ENCODE measurements around the gene MEPCE. TPM values are rescaled to one million over a fixed set of nuclear protein-coding genes. Genes with fewer than 3 reads are reported as not detected.

Gene MEPCE
- total RNA-seq, 1 experiment from 2014 or later = 43.3 TPM

- ChIA-PET POLR2A (no interaction called here), CTCF (no interaction called here)
- no TSS peak for BruUV-seq (replicated peaks)
- H3K4me3 ChIP-seq (ENCODE audit: low read depth, low read length) = no peak overlapping the region
- Mint-ChIP-seq H3K9me3 (ENCODE audit: unreplicated experiment) (no peaks in the 10 kb centered on the region), H3K27ac (ENCODE audit: unreplicated experiment) (no peak overlapping the region), H3K4me3 (ENCODE audit: unreplicated experiment) (no peak overlapping the region), H3K36me3 (ENCODE audit: insufficient read depth, unreplicated experiment) (peaks cover 27% of the 10 kb centered on the region), H3K27me3 (ENCODE audit: insufficient read depth, unreplicated experiment) (peaks cover 4% of the 10 kb centered on the region), H3K4me1 (ENCODE audit: low read depth, unreplicated experiment) (peaks cover under 1% of the 10 kb centered on the region)
- no peaks in the 10 kb centered on the region for H3K27me3 ChIP-seq (replicated peaks; ENCODE audit: control insufficient read depth, insufficient read depth, low read length)
- intact Hi-C loops (cut with micrococcal nuclease; ENCODE audit: unreplicated experiment) = no loop called here
- no peaks in the 10 kb centered on the region; the same call in 1 of the 2 replicates for H3K36me3 ChIP-seq (ENCODE audit: control insufficient read depth, insufficient read depth, low read length)
- H3K9me3 ChIP-seq = no peaks in the 10 kb centered on the region
- DNase-seq = no peak
- TF ChIP-seq, protein P1, sequence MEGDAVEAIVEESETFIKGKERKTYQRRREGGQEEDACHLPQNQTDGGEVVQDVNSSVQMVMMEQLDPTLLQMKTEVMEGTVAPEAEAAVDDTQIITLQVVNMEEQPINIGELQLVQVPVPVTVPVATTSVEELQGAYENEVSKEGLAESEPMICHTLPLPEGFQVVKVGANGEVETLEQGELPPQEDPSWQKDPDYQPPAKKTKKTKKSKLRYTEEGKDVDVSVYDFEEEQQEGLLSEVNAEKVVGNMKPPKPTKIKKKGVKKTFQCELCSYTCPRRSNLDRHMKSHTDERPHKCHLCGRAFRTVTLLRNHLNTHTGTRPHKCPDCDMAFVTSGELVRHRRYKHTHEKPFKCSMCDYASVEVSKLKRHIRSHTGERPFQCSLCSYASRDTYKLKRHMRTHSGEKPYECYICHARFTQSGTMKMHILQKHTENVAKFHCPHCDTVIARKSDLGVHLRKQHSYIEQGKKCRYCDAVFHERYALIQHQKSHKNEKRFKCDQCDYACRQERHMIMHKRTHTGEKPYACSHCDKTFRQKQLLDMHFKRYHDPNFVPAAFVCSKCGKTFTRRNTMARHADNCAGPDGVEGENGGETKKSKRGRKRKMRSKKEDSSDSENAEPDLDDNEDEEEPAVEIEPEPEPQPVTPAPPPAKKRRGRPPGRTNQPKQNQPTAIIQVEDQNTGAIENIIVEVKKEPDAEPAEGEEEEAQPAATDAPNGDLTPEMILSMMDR (IDR thresholded peaks at IDR 0.05; ENCODE audit: insufficient read depth in 1 of 2, low read depth in 1 of 2, low read length in 1 of 2, severe bottlenecking in 1 of 2, unreplicated experiment in 1 of 2) = no peak
- H3K4me1 ChIP-seq = 0 out of 2 replicates have a peak, but pooled peaks cover 10% of the 10 kb centered on the region
Observed at GRCh38 chr7:100426516-100426915, 3.1 kb upstream of the MEPCE start.

GRCh38 chr7:100427762-100428198, 1.9 kb upstream of the MEPCE start:
- Mint-ChIP-seq H3K36me3 (ENCODE audit: insufficient read depth, unreplicated experiment) (peaks cover 40% of the 10 kb centered on the region), H3K4me1 (ENCODE audit: low read depth, unreplicated experiment) (peaks cover 6% of the 10 kb centered on the region), H3K9me3 (ENCODE audit: unreplicated experiment) (no peaks in the 10 kb centered on the region), H3K27me3 (ENCODE audit: insufficient read depth, unreplicated experiment) (peaks cover 4% of the 10 kb centered on the region), H3K27ac (ENCODE audit: unreplicated experiment) (peak overlapping the region; percentile 99), H3K4me3 (ENCODE audit: unreplicated experiment) (peak overlapping the region; percentile 89)
- TF ChIP-seq, protein P1 (IDR thresholded peaks at IDR 0.05; ENCODE audit: insufficient read depth in 1 of 2, low read depth in 1 of 2, low read length in 1 of 2, severe bottlenecking in 1 of 2, unreplicated experiment in 1 of 2) = no peak
- intact Hi-C loops (cut with micrococcal nuclease; ENCODE audit: unreplicated experiment) = loop anchor here (2.0 kb wide), 1 partner anchor 111 kb away; the partner anchor contains the start of gene AGFG2
- H3K4me1 ChIP-seq = 0 out of 2 replicates have a peak, but pooled peaks cover 10% of the 10 kb centered on the region
- no TSS peak for BruUV-seq (replicated peaks)
- no peaks in the 10 kb centered on the region for H3K27me3 ChIP-seq (replicated peaks; ENCODE audit: control insufficient read depth, insufficient read depth, low read length)
- POLR2A ChIA-PET = interaction anchor here (0.6 to 2.2 kb wide), 6 partner anchors 9 to 279 kb away, joined by 4 to 17 read pairs (median 7); partner anchors contain the start of genes AGFG2, LAMTOR4, PPP1R35 and TSC22D4
- peak overlapping the region; percentile 31 for H3K4me3 ChIP-seq (ENCODE audit: low read depth, low read length)
- CTCF ChIA-PET = interaction anchor here (0.7 to 1.9 kb wide), 7 partner anchors 17 to 326 kb away, joined by 3 to 13 read pairs (median 4); partner anchors contain the start of genes AP4M1, LAMTOR4 and POP7
- H3K9me3 ChIP-seq = no peaks in the 10 kb centered on the region
- DNase-seq = no peak
- H3K36me3 ChIP-seq (ENCODE audit: control insufficient read depth, insufficient read depth, low read length) = no peaks in the 10 kb centered on the region; the same call in 1 of the 2 replicates

- Histone ChIP-seq H3K4me3 (ENCODE audit: low read depth, low read length) (peak within 1 kb of the TSS; percentile 88), H3K4me1 (0 out of 2 replicates have a peak, but pooled peaks cover 10% of the 10 kb centered on the region), H3K9me3 (no peaks in the 10 kb centered on the region), H3K27me3 (replicated peaks; ENCODE audit: control insufficient read depth, insufficient read depth, low read length) (no peaks in the 10 kb centered on the region), H3K36me3 (ENCODE audit: control insufficient read depth, insufficient read depth, low read length) (no peaks in the 10 kb centered on the region; the same call in 1 of the 2 replicates)
- Mint-ChIP-seq H3K4me3 (ENCODE audit: unreplicated experiment) (peak within 1 kb of the TSS; percentile 89), H3K27me3 (ENCODE audit: insufficient read depth, unreplicated experiment) (peaks cover 4% of the 10 kb centered on the region), H3K27ac (ENCODE audit: unreplicated experiment) (peak within 1 kb of the TSS; percentile 99), H3K4me1 (ENCODE audit: low read depth, unreplicated experiment) (peaks cover 7% of the 10 kb centered on the region), H3K9me3 (ENCODE audit: unreplicated experiment) (no peaks in the 10 kb centered on the region), H3K36me3 (ENCODE audit: insufficient read depth, unreplicated experiment) (peaks cover 46% of the 10 kb centered on the region)
- CTCF ChIA-PET = interaction anchor here (0.6 to 1.9 kb wide), 13 partner anchors 9 to 326 kb away, joined by 3 to 13 read pairs (median 4); partner anchors contain the start of genes AP4M1, LAMTOR4 and POP7
- intact Hi-C loops (cut with micrococcal nuclease; ENCODE audit: unreplicated experiment) = loop anchor here (2.0 kb wide), 1 partner anchor 110 kb away; the partner anchor contains the start of gene AGFG2
- TF ChIP-seq, protein P1 (IDR thresholded peaks at IDR 0.05; ENCODE audit: insufficient read depth in 1 of 2, low read depth in 1 of 2, low read length in 1 of 2, severe bottlenecking in 1 of 2, unreplicated experiment in 1 of 2) = no peak
- TSS peak; percentile 89 for BruUV-seq (replicated peaks)
- POLR2A ChIA-PET = interaction anchor here (0.5 to 2.3 kb wide), 23 partner anchors 8 to 508 kb away, joined by 3 to 24 read pairs (median 4); partner anchors contain the start of genes AGFG2, FBXO24, LAMTOR4 and LRCH4
- peak; percentile 96 to 97 for DNase-seq
Observed at GRCh38 chr7:100428199-100428966, 1.2 kb upstream of the MEPCE start, which contains the start of gene ZCWPW1. TSS of gene ZCWPW1 (minus strand) at chr7:100428703. CDS start at chr7:100420649, 8,054 bp downstream.

Data from Caco-2 (cell line).